Left cardiac atrium (tissue), 4 donors: ENCODE results near the gene GIMAP6. TPM values are rescaled to one million over a fixed set of nuclear protein-coding genes. Genes with fewer than 3 reads are reported as not detected.
"Not testable (repeated sequence)": the region's sequence is repeated elsewhere in the genome, so short reads cannot be mapped to it uniquely, and the experiment has no call there.

Experiments used
- ATAC-seq, 2 donors: fragments of 200-7000 bp; cut with Tn5 transposase; one replicate each; pipeline ENCODE4 v1.9.1; 2020; ENCODE audit warnings: mild to moderate bottlenecking in 2 of 2, moderate library complexity in 2 of 2
- DNase-seq: peaks from one replicate; pipeline ENCODE4 v3.0.0-alpha.2; 2020
- intact Hi-C, 2 donors: fragments of 100-400 bp; cut with DNase I; formaldehyde crosslinking; loops; one replicate each; pipeline versions ENCODE4 v1.14.1 to v1.15.1; 2022 to 2023
- total RNA-seq, 2 donors: library from RNA; stranded (reverse); fragmentation: NEBNext Ultra II Directional; extraction: Animal tissue kit (Norgen Biotek cat#: 25700); gene quantifications; one replicate each; pipeline ENCODE4 v1.2.1, GENCODE V29; 2021
- donor health status: DM: no; HTN: yes; CAD: no.
- donor health status: DM: no; HTN: yes; CAD: no; lungs with severe emphysema.
- donor health status: DM: yes; HTN: yes; CAD: no.
- donor health status: Dilated cardiomyopathy.

Gene GIMAP6
- total RNA-seq, 2 donors from 2014 or later = 35.4 to 36.8 TPM

DNA sequence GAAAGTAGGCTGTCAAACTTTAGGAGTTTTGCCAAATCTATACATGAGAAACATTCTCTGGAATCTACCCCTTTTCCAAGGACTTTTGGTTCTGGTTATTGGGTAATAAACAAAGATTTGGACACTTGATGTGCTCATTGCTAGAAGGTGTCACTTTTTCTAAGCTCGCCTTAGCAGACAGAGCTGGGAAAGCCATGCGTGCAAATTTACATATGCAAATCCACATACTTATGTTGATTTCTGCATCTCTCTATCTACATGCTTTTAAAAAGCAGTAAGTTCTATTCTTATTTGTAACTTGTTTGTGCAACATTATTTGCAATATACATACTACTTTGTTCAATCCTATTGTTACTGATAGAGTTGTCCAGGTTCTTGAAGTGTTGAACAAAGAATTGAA lies 22.5 kb upstream of the GIMAP6 start:
- intact Hi-C loops = no loop called here
- ATAC-seq (no peak), DNase-seq (no peak)

GRCh38 chr7:150649080-150649385 lies 16.8 kb upstream of the GIMAP6 start:
- ATAC-seq (peak; percentile 16 to 27), DNase-seq (no peak)
- intact Hi-C loops = no loop called here

DNA sequence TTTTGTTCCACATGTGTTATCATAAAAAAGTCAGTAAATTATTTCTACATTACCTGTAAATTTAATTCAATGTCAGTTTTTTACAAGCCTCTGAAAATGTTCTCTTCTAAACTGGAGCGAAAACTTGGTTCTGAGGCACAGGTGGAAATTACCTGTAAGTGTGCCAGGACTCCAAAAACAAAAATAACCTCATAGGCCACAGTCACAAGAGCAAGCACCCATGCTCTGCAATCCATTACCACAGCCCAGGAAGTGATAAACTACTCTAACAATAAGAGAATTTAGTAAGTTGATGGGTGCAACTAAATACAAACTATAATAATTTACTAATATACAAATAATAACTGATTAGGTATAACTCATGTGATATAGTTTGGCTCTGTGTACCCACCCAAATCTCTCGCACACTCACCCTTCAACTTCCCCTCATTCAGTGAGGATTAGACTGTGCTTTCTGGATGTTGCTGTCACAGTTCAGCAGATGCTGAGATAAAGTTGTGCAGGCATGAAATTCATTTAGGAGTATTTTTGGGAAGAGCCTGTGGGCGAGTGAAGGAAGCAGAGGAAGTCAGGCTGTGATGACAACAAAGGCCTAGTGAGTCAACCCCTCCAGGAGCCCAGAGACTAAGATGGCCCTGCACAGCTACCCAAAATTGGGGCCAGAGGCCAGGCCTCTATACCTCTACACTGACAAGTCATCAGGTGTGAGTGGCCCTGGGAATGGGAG lies 16.3 kb upstream of the GIMAP6 start:
- DNase-seq = no peak
- intact Hi-C loops = no loop called here
- ATAC-seq = peak in 1 of 2 donors; percentile 25

GRCh38 chr7:150645259-150646020 lies 13.3 kb upstream of the GIMAP6 start:
- intact Hi-C loops = no loop called here
- no peak for DNase-seq
- ATAC-seq = no peak

- ATAC-seq (no peak), DNase-seq (no peak)
- intact Hi-C loops = no loop called here
Measured at GRCh38 chr7:150642926-150643325, 10.7 kb upstream of the GIMAP6 start.

DNA sequence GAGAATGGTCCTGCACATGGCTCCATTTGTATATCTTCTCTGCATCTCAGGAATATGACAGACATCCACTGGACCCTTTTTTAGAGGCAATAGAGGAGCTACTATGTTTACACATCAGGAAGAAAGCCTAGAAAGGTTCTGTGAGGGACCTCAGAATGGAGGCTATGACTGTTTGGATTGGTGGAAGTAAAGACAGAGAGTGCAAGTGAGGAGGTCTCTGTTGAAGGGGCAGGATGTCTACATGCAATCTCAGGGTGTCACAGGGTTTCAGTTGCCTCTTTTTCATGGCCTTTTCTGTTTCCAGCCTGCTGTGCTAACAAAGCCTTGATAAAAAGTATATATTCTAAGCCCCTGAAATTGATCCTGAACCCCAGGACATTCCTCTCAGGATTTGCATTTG lies 9.7 kb upstream of the GIMAP6 start:
- ATAC-seq = no peak
- intact Hi-C loops = no loop called here
- DNase-seq = no peak

- no peak for DNase-seq
- ATAC-seq = no peak
- intact Hi-C loops = loop anchor here in 1 of 2 donors (5.0 kb wide), 1 partner anchor 103 kb away; the partner anchor contains the start of gene GIMAP5
Measured at GRCh38 chr7:150633926-150634325, 1.7 kb upstream of the GIMAP6 start.

- ATAC-seq = peak; percentile 24 to 78
- DNase-seq = peak; percentile 61
- intact Hi-C loops = loop anchor here in 1 of 2 donors (5.0 kb wide), 1 partner anchor 106 kb away; the partner anchor contains the start of gene GIMAP5
Measured at GRCh38 chr7:150631084-150631826, 930 bp downstream of the GIMAP6 start.

GRCh38 chr7:150629347-150629746 lies 2.8 kb downstream of the GIMAP6 start:
- ATAC-seq (peak; percentile 82 to 93), DNase-seq (peak; percentile 74)
- intact Hi-C loops = loop anchor here in 1 of 2 donors (2.0 to 5.0 kb wide), 3 partner anchors 42 to 179 kb away; partner anchors contain the start of gene GIMAP8

- DNase-seq = no peak
- intact Hi-C loops = loop anchor here in 1 of 2 donors (2.0 to 5.0 kb wide), 3 partner anchors 41 to 177 kb away; partner anchors contain the start of gene GIMAP8
- ATAC-seq = no peak
Measured at GRCh38 chr7:150627959-150628358, 4.2 kb downstream of the GIMAP6 start.

GRCh38 chr7:150626696-150627095 lies 5.5 kb downstream of the GIMAP6 start:
- no peak for ATAC-seq
- no peak for DNase-seq
- intact Hi-C loops = loop anchor here in 1 of 2 donors (5.0 kb wide), 2 partner anchors 39 to 121 kb away; no protein-coding TSS in a partner anchor

DNA sequence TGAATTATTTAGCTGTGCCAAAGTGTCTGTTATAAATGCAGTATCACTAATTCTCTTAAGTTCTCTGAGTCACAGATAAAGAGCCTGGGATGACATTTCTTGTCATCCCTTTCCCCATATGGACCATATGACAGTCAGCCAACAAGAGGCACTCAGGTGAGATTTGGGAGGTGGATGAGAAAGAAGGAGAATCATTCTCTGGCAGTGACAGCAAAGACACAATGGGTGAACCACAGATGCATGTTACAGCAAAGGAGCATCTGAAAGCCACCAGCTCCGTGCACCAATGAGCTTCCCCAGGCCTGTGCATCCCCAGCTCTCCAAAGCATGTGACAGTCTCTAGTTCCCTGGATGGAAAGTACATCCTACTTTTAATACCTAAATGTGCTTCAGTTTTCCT lies 10.8 kb downstream of the GIMAP6 start:
- no peak for ATAC-seq

GRCh38 chr7:150620617-150621371 lies 11.4 kb downstream of the GIMAP6 start:
- intact Hi-C loops = no loop called here
- no peak for ATAC-seq
- DNase-seq = no peak

More for the DNA sequence above, 10.8 kb downstream of the GIMAP6 start:
- DNase-seq = no peak
- intact Hi-C loops = no loop called here

- no peak for DNase-seq
- intact Hi-C loops = no loop called here
- ATAC-seq = no peak
Measured at GRCh38 chr7:150620061-150620460, 12.1 kb downstream of the GIMAP6 start.

GRCh38 chr7:150615221-150615755 lies 16.9 kb downstream of the GIMAP6 start:
- ATAC-seq, intact Hi-C loops, DNase-seq: not testable (repeated sequence)

DNA sequence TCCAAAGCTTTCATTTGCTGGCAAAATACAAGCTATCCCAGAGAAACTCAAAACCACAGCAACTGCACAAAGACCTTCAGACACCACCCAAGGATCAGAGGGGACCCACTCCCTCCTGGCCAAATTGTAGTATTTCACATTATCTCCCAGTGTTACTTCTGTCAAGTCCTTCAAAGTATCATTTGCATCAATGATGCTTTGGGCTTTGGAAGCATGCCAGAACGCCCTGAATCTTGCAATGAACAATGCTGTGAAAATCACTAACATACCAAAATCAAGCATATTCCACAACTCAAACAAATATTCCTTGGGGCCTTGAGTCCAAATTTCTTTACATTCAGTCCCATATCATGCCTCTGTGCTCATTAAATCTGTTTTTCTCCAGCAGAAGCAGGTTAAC lies 17.8 kb downstream of the GIMAP6 start:
- ATAC-seq, DNase-seq, intact Hi-C loops: not testable (repeated sequence)

- intact Hi-C loops = no loop called here
- ATAC-seq = no peak
- no peak for DNase-seq
Measured at GRCh38 chr7:150613880-150614279, 18.3 kb downstream of the GIMAP6 start.

DNA sequence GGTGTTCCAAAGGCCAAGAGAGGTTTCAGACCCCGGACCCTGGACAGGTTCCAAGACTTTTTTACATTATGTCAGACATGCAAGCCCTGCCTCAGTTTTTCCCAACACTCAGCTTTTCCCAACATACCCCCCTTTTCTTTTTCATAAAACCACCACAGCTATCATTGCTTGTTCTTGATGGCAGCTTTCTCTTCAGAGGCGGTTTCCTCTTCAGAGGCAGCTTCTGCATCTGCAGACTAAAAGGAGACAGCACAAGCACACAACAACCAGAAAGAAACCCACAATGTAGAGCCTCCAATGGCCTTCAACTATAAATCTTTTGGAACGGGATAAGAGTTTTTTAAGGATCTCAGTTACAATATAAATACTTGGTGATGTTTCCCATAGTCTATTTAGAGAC lies 19.3 kb downstream of the GIMAP6 start:
- ATAC-seq (no peak), DNase-seq (no peak)
- intact Hi-C loops = no loop called here

GRCh38 chr7:150610233-150610632 lies 22.0 kb downstream of the GIMAP6 start:
- intact Hi-C loops = no loop called here
- DNase-seq = no peak
- no peak for ATAC-seq
